ENCODE data around the gene SLIT1.
A peak's percentile ranks its signal among the peaks of the same experiment; 100 is the strongest.

Gene SLIT1

DNA sequence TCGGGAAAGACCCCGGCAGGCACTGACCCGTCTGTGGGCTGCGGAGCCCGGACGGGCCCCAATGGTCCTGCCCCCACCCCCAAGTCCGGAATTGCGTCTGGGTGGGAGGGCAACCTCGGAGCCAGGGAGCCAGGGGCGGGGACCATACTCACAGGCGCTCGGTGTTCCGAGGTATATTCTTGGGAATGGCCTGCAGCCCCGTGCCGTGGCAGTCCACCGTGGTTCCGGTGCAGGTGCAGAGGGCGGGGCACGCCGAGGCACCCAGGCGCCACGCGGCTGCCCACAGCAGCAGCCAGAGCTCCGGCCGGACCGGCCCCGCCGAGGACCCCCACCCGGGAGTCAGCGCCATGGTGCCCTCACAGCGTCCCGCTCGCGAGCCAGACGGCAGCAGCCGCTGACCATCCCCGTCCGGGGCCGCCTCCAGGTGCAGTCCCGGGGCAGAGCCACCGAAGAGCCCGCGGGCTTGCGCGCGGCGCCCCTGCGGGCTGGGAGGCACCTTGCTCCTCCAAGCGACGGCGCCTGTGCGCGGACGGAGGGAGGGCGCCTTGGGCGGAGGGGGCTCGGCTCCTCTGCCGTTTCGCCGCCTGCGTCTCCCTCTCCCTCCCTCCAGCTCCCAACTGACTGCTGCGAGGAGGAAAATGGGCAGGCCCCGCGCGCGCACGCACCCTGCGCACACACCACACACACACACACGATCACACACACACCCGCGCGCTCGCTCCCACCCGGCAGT lies at the start of gene SLIT1:
SLIT1 (minus strand) TSS at position 634 of the 733 bp plus-strand sequence; CDS start at position 349, 285 bp downstream.
- peak in 1 of 2 donors; percentile 12 for DNase-seq

DNA sequence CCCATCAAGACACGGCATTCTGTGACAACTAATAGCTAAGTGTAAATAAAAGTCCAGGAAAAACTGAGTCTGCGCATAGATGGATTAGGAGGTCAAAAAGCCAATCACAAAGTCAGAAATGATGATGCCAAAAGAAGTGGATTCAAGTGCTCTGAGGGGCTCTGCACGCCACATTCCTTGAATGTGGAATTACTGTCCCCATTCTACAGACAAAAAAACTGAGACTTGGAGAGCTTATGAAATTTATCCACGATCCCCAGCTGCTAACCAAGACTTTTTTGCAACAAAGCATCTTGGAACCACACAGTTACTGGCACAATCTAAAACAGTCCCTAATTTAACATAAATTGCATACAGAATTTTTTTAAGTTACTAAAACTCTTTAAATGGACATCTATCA lies 49.6 kb upstream of the SLIT1 start:
- DNase-seq: no peak

DNA sequence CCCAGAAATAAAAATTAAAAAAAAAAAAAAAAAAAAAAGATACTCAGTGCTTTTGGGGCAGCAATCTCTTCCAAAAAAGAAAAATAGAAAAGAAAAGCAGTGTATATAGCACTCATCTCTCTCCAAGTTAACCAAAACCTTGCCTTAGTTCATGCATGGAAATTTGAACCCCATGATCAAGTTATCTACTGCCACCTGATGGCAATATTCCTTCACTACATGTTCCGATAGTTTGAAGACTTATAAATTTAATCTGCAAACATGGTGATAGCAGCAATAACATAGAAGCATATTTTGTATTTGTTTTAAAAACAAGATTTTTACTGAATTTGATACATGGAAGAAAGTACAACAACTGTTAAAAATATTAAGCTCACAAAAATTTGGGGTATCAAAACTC lies 48.6 kb upstream of the SLIT1 start:
- no peak for DNase-seq

DNA sequence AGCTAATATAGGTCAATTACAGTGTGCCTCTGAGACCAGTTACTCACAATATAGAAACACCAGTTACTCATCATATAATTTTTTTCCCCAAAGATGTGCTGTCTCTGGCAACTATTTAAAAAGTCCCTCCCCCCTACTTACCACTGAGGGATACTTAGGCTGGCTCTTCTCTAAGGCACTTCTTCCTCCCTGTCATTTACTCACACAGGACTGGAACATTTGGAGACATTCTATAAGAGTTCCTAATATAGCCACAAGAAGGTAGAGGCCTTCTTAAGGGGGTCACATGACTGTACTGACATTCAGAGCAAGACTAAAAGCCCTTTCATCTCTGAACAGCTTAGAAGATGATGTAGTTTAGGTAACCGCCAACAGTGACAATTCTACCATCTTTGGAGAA lies 44.4 kb upstream of the SLIT1 start:
- no peak for DNase-seq

DNA sequence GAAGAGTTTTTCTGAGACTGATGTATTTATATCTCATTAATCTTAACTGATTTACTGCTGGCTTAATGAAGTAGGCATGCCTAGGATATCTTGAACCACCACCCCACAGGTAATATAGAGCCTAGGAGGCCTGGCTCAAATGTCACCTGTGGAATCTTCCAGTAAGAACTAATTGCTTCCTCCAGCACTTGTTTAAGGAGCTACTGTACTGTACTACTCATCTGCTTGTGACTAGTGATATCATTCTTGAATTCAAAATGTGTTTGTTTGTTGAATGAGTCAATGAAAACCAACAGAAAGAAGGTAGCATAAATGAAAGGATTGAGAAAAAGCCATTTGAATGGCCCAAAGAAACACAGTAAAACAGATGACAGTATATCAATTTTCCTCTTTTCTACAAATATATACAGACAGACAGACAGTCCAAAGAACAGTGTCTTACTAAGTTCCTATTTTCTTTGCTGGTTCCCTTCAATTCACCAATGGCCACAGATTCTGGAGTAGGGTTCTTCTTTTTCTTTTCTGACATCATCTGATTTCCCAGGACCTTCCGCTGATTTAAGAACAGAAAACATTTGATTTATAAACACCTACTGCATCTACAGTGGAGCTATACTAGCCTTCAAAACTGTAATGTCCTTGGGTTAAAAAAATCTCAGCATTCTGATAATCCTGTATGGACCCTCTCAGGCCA lies 43.7 kb upstream of the SLIT1 start:
- DNase-seq: no peak

DNA sequence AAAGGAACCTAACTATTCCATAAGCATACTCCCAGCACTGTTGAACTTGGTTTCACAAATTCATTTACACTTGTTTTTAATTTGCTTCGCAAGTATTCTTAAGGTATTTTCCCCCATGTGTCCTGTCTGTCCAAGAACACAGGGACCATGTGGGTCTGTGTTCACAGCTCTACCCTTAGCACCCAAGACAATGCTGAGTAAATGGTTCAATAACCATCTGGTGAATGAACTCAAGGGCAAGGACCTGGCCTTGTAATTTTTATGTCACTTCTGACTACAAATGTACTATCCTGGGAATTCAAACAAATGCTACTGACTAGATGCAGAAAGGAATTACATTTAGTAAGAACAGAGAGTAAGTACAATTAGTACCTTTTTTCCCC lies 43.0 kb upstream of the SLIT1 start:
- DNase-seq: no peak

DNA sequence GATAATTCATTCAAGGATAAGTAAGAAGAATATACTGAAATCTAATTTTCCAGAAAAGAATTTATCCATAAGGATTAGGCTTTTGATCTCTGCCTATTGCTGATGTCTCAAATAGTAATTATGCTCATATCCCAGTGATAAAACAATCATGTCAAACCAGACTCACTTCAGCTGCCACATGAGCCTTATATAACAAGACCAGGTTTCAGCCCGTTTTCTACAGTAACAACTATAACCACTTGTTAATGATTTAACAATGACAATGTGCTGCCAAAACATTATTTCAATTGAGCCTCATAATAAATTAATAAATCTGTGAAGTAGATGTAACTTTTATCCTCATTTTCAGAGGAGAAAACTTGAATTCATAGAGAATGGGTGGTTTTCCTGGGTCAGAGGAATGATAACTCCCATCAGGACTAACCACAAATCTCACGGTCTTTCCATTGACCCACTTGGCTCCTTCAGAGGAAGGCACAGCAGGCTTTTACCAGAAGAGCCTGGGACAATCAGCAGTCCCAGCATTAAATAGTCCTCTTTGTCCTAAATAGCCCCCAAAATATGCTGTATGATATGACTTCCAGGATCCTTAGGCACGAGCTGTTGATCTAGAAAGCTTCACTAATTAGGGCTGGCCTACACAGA lies 42.5 kb upstream of the SLIT1 start:
- DNase-seq: no peak

DNA sequence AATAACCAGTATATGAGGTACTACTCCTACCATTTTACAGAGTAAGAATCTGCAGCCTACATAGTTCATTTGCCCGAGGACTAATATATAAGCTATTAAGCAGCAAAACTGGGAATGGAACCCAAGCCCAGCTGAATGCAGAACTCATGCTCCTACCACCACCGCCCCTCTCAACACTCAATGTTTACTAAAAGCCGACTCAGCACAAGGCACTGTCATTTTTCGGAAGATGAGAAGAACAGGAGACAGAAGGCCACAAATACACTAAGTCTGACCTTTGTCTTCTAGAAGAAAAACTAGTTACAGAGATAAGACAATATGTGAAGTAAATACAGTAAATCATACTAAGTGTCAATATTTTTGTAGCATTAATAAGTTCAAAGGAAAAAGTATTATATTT lies 40.6 kb upstream of the SLIT1 start:
- DNase-seq: no peak

DNA sequence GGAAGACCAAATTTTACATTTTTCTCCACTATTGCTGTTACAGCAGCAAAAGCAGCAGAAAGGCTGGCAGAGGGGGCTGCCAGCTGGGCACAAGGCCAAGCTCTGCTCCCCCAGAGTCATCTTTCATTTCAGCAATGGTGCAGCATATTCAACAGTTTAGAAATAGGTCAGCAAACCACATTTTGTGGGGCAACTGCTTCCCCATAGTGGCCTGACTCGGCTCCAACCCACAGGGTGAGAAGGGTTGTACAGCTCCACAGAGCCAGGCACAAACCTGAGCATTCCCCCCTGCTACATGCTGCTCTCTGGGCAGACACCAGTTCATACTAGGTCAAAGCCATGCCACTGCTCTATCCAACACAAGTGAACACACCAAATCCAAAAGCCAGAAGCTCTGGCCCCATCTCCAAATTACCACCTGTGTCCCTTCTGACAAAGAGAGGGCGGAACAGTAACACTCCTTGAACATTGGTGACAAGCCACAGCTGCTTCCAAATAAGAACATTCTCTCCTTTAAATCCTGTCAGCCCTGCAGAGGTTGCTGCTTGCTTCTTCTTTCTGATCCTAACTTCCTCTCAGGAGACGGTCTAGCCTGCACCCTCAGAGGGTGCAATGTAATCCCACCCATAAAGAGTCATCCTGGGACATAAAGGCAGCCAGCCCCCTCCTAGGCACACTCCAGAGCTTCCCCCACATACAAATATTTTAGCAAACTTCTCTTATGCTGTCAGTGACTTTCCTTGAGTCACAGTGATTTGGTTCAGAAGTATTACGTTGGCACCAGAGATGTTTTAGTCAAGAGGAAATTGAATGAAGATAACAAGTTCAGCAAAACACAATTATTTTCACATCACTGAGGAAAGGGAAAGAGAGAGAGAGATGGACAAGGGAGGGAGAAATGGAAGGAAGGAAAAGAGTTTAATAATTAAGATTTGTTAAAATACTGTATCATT lies 39.0 kb upstream of the SLIT1 start:
- DNase-seq: no peak

DNA sequence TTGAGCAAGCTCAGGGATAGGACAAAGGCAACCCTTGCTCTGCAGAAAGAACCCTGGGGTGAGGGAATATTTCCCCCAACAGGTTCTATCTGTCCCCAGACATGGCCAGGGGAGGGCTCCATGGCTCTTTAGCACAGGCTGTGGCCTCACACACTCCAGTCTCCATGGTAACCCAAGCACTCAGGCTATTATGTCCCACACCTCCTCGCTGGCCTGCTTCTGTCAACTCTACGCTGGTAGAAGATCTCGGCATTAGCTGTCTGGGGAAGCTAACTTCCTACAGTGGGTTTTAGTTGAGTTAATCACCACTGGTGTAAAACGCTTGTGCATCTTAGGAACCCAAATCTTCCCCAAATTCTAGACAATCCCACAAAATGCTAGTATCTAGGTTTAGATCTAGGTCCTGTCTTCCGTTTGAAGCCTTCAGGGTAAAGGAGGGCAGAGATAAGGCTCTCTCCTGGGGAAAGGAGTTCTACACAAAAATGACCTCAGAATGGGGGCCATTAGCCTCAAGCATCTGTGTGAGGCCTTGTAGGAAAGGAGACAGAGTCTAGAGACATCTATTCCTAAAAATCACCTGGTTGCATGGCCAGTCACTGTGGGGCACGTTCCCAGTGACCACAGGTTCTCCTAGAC lies 36.7 kb upstream of the SLIT1 start:
- no peak for DNase-seq

DNA sequence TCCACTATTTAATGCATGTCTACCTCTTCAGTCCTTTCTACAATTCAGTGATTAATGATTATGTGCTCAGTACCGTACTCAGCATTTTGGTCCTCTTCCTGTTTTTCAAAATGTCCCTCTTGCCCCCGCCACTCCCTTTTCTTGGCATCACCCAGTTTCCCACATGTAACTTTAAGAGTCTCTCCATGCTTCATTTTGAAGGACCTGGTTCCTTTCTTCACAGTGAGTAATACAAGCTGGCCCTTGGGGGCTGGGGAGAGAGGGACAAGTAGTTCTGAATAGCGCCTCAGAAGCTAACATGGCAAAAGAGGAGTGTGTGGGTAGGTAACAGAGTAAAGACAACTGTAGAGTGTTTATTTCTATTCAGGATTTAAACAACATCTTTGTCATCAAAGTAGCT lies 34.6 kb upstream of the SLIT1 start:
- no peak for DNase-seq

DNA sequence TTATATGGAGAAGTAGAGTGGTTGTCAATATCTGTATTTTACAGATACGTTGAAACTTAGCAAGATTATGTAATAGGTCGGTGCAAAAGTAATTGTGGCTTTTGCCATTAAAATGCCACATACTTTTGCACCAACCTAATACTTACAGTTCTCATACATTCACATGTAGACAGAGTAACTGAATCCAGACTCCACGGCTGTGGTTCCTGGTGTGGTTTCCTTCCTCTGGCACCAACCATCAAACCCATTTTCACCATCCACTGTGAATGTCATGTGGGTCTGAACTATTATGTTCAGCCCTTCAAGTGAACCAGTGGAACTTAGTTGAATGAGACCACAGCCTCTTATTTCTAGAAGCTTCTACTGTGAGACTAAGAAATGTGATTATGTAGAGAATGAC lies 31.5 kb upstream of the SLIT1 start:
- DNase-seq: no peak

DNA sequence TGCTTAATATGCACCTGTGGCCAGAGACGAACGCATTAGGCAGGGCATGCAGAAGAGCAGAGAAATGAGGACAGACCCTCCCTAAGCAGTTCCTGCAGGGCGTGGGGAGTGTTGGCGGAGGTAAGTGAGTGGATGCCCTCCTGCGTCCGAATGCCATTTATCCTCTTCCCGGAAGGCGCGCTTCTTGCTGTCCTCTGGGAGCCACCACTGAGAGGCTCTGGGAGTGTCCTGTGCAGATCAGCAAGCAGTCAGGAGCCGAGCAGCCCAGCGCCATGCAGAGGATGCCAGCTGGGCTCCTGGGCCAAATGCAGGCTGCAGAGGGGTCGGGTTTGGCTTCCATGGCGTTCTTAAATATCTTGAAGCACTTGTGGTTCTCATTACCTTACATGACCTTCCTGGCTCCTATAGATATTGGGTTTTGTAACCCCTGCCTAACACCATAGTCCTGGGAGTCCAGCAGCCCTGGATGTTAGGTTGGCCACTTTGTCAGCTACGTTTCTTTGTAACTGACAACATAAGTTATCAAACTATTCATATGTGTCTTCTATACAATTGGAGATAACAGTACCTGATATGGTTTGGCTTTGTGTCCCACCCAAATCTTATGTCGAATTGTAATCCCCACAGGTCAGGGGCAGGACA lies 30.0 kb upstream of the SLIT1 start:
- DNase-seq: peak in 1 of 2 donors; percentile 9

DNA sequence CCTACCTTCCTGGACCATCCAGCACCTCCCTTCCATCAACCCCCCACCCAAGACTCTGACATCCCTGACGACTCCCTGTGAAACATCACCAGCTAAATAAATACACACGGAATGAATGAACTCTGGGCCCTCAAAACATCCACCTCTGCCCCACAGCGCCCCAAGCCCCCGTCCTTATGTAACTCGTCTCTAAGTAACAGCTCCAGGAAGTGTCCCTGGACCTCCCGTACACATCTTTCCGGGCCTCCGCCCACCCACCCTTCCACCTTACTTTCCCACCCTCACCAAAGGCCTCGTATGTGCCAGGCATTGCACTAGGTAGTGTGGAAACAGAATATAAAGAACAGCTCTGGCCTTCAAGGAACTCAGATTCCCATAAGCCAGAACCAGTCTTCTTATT lies 27.7 kb upstream of the SLIT1 start:
- no peak for DNase-seq

DNA sequence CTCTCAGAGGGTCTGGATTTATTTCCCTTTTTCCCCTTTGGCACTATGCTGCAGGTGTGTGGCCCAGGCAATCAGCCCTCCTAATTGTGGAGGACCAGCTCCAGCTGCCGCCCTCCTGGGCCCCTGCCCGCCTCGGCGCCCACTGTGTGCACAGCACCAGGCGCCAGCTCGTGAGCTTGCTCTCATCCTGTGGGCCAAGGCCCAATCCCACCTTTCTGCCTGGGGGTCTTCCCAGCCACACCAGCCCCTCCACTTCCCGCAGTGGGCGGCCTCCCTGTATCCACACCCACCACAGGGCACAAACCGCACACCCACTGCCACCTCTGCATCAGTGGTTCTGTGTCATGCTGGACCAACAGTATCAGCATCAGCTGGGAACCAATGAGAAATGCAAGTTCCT lies 25.5 kb upstream of the SLIT1 start:
- no peak for DNase-seq

DNA sequence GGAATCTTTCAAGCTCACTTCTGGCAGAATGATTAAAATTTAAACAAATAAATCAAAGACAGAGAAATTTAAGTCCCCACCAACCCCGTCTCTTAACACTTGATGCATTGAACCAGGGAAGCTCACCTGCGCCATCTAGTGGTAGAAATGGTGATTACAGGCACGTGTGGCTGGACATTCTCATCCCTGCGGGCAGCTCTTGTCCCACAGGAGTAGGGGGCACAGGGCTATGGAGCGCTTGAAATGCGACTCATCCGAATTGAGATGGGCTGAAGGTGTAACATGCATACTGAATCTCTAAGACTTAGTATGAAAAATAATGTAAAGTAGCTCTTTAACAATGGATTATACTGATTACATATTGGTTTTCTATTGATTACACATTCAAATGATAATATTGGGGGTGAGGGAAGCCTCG lies 24.8 kb upstream of the SLIT1 start:
- DNase-seq: peak; percentile 79 to 82

DNA sequence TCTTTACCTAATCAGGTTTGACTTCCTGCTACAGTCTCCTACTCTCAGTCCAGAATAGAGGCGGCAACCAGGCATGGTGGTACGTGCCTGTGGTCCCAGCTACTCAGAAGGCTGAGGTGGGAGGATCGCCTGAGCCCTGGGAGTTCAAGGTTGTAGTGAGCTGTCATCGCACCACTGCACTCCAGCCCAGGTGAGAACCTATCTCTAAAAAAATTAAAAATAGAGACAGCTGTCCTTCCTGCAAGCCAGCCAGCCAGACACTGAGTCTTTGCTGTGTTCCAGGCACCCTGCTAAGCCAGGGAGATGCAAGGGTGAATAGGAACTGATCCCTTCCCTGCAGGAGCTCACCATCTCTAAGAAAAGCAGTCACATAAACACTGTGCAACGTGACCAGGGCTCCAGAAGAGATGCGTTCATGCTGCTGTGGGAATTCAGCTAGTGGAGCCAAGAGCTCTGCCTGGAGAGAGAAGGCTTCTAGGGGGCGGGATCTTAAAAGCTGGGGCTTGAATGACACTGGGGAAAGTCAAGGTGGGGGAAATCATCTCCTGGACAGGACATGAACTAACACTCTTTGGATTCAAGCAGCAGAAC lies 22.1 kb upstream of the SLIT1 start:
- no peak for DNase-seq

DNA sequence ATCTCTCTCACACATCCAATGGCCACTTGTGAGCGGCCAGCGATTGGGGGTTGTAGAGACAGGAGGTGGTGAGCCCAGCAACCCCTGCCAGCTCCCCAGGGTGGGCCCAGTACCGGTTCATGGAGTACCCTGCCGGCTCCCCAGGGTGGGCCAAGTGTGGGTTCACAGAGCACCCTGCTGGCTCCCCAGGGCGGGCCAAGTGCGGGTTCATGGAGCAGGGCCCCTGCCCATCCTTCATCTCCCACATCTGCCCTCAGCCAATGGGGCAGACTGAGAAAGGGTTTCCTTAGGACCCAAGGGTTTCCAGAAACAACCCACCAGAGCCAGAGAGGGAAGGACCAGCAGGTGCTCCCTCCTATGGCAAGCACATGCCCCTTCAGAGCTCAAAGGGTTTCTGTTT lies 21.4 kb upstream of the SLIT1 start:
- no peak for DNase-seq

DNA sequence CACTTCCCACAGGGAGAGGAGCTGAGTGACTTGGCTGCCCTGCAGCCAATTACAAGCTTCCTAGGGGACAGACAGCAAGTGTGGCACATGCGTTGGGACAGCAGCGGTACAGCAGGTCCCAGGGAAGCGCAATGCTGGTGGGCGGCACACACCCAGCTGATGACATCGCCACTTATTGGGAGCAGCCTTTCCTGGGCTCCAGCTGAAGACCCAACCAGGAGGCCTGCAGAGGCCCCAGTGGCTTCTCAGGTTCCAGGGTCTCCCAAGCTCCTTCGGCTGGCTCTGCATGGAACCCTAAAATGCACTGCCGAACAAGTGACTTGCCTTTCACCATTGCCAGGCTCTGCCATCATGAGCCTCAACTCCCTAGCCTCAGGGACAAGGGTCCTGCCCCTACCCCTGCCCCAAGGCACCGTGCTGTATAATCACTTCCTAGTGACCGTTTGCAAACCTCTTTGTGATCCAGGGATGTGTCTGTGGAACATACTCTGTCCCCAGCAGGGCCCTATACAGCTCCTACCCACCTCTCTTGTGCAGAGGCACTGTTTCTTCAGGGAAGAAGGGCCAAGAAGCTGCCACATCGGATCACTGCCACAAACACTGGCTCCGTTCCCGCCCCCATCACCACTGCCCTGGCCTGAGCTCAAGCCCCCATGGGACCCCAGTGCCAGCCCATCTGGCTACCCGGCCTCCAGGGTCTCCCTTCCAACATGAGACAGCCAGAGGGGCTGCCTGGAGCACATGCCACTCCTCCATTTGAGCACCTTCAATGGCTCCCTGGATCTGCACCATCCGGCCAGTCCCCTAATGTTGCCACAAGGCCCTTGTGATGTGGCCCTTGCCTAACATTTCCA lies 19.3 kb upstream of the SLIT1 start:
- DNase-seq: no peak

DNA sequence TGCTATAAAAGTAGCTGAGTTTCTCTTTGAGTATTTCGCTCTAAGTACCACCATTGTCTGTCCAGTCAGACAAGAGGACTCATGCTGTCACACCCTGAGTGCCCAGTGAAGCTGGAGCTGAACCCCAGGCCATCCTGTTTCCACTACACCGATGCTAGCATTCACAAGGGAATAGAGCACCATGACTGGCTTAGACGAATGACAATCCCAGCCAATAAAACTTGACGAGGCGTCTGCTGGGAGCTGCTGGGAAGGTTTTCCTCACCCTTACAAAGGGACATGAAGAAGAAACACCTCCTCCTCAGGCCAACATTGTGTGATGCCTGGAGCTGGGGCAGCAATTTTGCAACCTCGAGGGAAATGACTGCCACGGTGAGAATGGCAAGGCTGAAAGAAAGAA lies 17.5 kb upstream of the SLIT1 start:
- no peak for DNase-seq

DNA sequence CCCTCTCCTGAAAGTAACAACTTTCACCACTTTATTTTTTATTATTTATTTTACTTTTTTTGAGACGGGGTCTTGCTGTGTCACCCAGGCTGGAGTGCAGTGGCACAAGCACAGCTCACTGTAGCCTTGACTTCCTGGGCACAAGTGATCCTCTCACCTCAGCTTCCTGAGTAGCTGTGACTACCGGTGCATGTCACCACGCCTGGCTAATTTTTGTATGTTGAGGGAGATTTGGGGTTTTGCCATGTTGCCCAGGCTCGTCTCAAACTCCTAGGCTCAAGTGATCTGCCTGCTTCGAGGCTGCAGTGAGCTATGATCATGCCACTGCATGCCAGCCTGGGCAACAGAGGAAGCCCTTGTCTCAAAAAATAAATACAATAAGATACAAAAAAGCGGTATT lies 14.9 kb upstream of the SLIT1 start:
- DNase-seq: no peak

Measured in stimulated activated CD4-positive, alpha-beta T cell treated with anti-CD3 and anti-CD28 coated beads, Interleukin-2, amount 100 ng/mL, for 24 hours (primary cell).